Neural cell (in vitro differentiated cells): ENCODE results near the gene SPATA31D3. TPM values are rescaled to one million over a fixed set of nuclear protein-coding genes. Genes with fewer than 3 reads are reported as not detected.
"Not testable (repeated sequence)": the region's sequence is repeated elsewhere in the genome, so short reads cannot be mapped to it uniquely, and the experiment has no call there.

ENCODE experiments used
- H2AFZ ChIP-seq: fragments of 200-600, 300-800 bp; sonication (generic), shearing (Covaris generic); 2 replicates; pipeline ENCODE4 v1.6.0; 2014; ENCODE audit warnings: low read depth, mild to moderate bottlenecking, antibody characterized with exemption, low read length, moderate library complexity
- H3F3A ChIP-seq: fragments of 200-600 bp; shearing (Covaris generic); 2 replicates; pipeline ENCODE4 v1.6.1; 2016; ENCODE audit warnings: mild to moderate bottlenecking, moderate library complexity, mixed read lengths, antibody characterized with exemption, low read length; ENCODE audit not compliant: insufficient read depth, poor library complexity, severe bottlenecking
- H3K27ac ChIP-seq: fragments of 200-600, 300-800 bp; sonication (generic), shearing (Covaris generic); 2 replicates; pipeline ENCODE4 v1.5.1; 2014; ENCODE audit warnings: mild to moderate bottlenecking, low read length, moderate library complexity
- H3K27me3 ChIP-seq: fragments of 300-800, 200-600 bp; sonication (generic), shearing (Covaris generic); 2 replicates; pipeline ENCODE4 v1.6.0; 2014; ENCODE audit warnings: mild to moderate bottlenecking, low read depth, low read length, moderate library complexity; ENCODE audit not compliant: insufficient read depth
- H3K36me3 ChIP-seq: fragments of 300-800, 200-600 bp; sonication (generic), shearing (Covaris generic); 2 replicates; pipeline ENCODE4 v1.5.1; 2014; ENCODE audit warnings: mild to moderate bottlenecking, antibody characterized with exemption, low read length, moderate library complexity; ENCODE audit not compliant: insufficient read depth
- H3K4me2 ChIP-seq: fragments of 300-800, 200-600 bp; sonication (generic), shearing (Covaris generic); 2 replicates; pipeline ENCODE4 v1.6.0; 2014; ENCODE audit warnings: mild to moderate bottlenecking, low read length
- H3K4me3 ChIP-seq: fragments of 300-800, 200-600 bp; sonication (generic), shearing (Covaris generic); 2 replicates; pipeline ENCODE4 v1.5.1; 2014; ENCODE audit warnings: mild to moderate bottlenecking, low read length, moderate library complexity
- H3K79me2 ChIP-seq: fragments of 200-600 bp; shearing (Covaris generic); replicated peaks from 2 replicates; pipeline ENCODE4 v1.6.0; 2014; ENCODE audit warnings: mild to moderate bottlenecking, low read length, moderate library complexity; ENCODE audit not compliant: insufficient read depth
- H3K9ac ChIP-seq: fragments of 300-800, 200-600 bp; sonication (generic), shearing (Covaris generic); 2 replicates; pipeline ENCODE4 v1.6.1; 2016; ENCODE audit warnings: mild to moderate bottlenecking, low read length, mixed read lengths
- H3K9me2 ChIP-seq: fragments of 200-600 bp; shearing (Covaris generic); 2 replicates; pipeline ENCODE4 v1.6.1; 2016; ENCODE audit warnings: mild to moderate bottlenecking, low read length, mixed read lengths; ENCODE audit not compliant: insufficient read depth
- H3K9me3 ChIP-seq: fragments of 200-600, 300-800 bp; sonication (generic), shearing (Covaris generic); 2 replicates; pipeline ENCODE4 v1.6.1; 2016; ENCODE audit warnings: mild to moderate bottlenecking, mixed run types, low read length, moderate library complexity, mixed read lengths
- H4K20me1 ChIP-seq: fragments of 200-600 bp; shearing (Covaris generic); 2 replicates; pipeline ENCODE4 v1.6.1; 2016; ENCODE audit warnings: mild to moderate bottlenecking, mixed run types; ENCODE audit not compliant: insufficient read depth
- CTCF ChIP-seq: fragments of 450-650 bp; IDR thresholded peaks from 2 replicates; pipeline ENCODE4 v1.5.1; 2014; ENCODE audit warnings: antibody characterized with exemption, mild to moderate bottlenecking, moderate library complexity; ENCODE audit not compliant: poor library complexity, severe bottlenecking
- EP300 ChIP-seq: fragments of 450-650 bp; conservative IDR thresholded peaks from 2 replicates; pipeline ENCODE4 v1.6.1; 2014; ENCODE audit warnings: antibody characterized with exemption, mild to moderate bottlenecking, moderate library complexity; ENCODE audit not compliant: poor library complexity, severe bottlenecking
- MXI1 ChIP-seq: fragments of 450-650 bp; conservative IDR thresholded peaks from 2 replicates; pipeline ENCODE4 v1.6.1; 2014; ENCODE audit warnings: antibody characterized with exemption, mild to moderate bottlenecking; ENCODE audit not compliant: poor library complexity, severe bottlenecking
- POLR2AphosphoS5 ChIP-seq: IDR thresholded peaks from 2 replicates; pipeline ENCODE4 v1.6.1; 2012
- RAD21 ChIP-seq: fragments of 450-650 bp; conservative IDR thresholded peaks from 2 replicates; pipeline ENCODE4 v1.6.1; 2014; ENCODE audit warnings: antibody characterized with exemption, mild to moderate bottlenecking, moderate library complexity
- SMC3 ChIP-seq: fragments of 450-650 bp; conservative IDR thresholded peaks from 2 replicates; pipeline ENCODE4 v1.6.1; 2014; ENCODE audit warnings: antibody characterized with exemption, mild to moderate bottlenecking, moderate library complexity; ENCODE audit not compliant: poor library complexity
- TAF1 ChIP-seq: IDR thresholded peaks from 2 replicates; pipeline ENCODE4 v1.6.1; 2012; ENCODE audit warnings: low read depth
- polyA plus RNA-seq: library from polyadenylated mRNA; depleted of rRNA; stranded (reverse); fragments of >200 nt; gene quantifications from 2 replicates; pipeline ENCODE4 v1.2.3, GENCODE V29; 2014
- TF ChIP-seq, protein P1 (sequence below): IDR thresholded peaks from 2 replicates; pipeline ENCODE4 v1.6.1; 2012; ENCODE audit warnings: borderline replicate concordance

The SPATA31D3 gene
- polyA plus RNA-seq, 1 donor from 2014 or later = not detected

GRCh38 chr9:81928305-81928704 lies 15.0 kb upstream of the SPATA31D3 start, which contains the start of gene SPATA31D4:
TSS of gene SPATA31D4 (plus strand) at chr9:81928428. CDS start at chr9:81928514, 86 bp downstream.
- not testable (repeated sequence) for H3F3A ChIP-seq, H3K9me2 ChIP-seq, H3K27me3 ChIP-seq, H3K4me3 ChIP-seq, H3K27ac ChIP-seq, H3K36me3 ChIP-seq, H3K9ac ChIP-seq, H2AFZ ChIP-seq, H3K4me2 ChIP-seq, H3K79me2 ChIP-seq, H4K20me1 ChIP-seq, H3K9me3 ChIP-seq

GRCh38 chr9:81930147-81930546 lies 13.2 kb upstream of the SPATA31D3 start:
- H3K27me3 ChIP-seq, H3K9me3 ChIP-seq, H3K36me3 ChIP-seq, H2AFZ ChIP-seq, H3F3A ChIP-seq, H3K4me3 ChIP-seq, H4K20me1 ChIP-seq, H3K79me2 ChIP-seq, H3K9me2 ChIP-seq, H3K4me2 ChIP-seq, H3K9ac ChIP-seq, H3K27ac ChIP-seq: not testable (repeated sequence)

- H3K27ac ChIP-seq, H3K79me2 ChIP-seq, H3K9ac ChIP-seq, H3K9me2 ChIP-seq, H3K9me3 ChIP-seq, H3K27me3 ChIP-seq, H3F3A ChIP-seq, H4K20me1 ChIP-seq, H3K4me3 ChIP-seq, H2AFZ ChIP-seq, H3K4me2 ChIP-seq, H3K36me3 ChIP-seq: not testable (repeated sequence)
Measured at GRCh38 chr9:81933547-81933946, 9.8 kb upstream of the SPATA31D3 start.

- H3K36me3 ChIP-seq, H3K4me2 ChIP-seq, H3K9me2 ChIP-seq, H4K20me1 ChIP-seq, H3K9me3 ChIP-seq, H3K27ac ChIP-seq, H2AFZ ChIP-seq, H3K9ac ChIP-seq, H3K79me2 ChIP-seq, H3K4me3 ChIP-seq, H3F3A ChIP-seq, H3K27me3 ChIP-seq: not testable (repeated sequence)
Measured at GRCh38 chr9:81948650-81949049, 5.3 kb downstream of the SPATA31D3 start.

- no peaks in the 10 kb centered on the region for H3K36me3 ChIP-seq
- no peaks in the 10 kb centered on the region for H3K27me3 ChIP-seq
- H4K20me1 ChIP-seq = no peaks in the 10 kb centered on the region
- H3F3A ChIP-seq = no peaks in the 10 kb centered on the region
- peaks cover 6% of the 10 kb centered on the region for H3K9me3 ChIP-seq
- no peak overlapping the region for H3K4me2 ChIP-seq
- H3K27ac ChIP-seq = no peak overlapping the region
- H3K9ac ChIP-seq = no peak overlapping the region
- H3K79me2 ChIP-seq = no peaks in the 10 kb centered on the region
- H2AFZ ChIP-seq = no peak overlapping the region
- no peak overlapping the region for H3K4me3 ChIP-seq
- H3K9me2 ChIP-seq = no peaks in the 10 kb centered on the region
- no peak for TF ChIP-seq MXI1
- TF ChIP-seq RAD21 = no peak
- TF ChIP-seq POLR2AphosphoS5 = no peak
- TF ChIP-seq, protein P1, sequence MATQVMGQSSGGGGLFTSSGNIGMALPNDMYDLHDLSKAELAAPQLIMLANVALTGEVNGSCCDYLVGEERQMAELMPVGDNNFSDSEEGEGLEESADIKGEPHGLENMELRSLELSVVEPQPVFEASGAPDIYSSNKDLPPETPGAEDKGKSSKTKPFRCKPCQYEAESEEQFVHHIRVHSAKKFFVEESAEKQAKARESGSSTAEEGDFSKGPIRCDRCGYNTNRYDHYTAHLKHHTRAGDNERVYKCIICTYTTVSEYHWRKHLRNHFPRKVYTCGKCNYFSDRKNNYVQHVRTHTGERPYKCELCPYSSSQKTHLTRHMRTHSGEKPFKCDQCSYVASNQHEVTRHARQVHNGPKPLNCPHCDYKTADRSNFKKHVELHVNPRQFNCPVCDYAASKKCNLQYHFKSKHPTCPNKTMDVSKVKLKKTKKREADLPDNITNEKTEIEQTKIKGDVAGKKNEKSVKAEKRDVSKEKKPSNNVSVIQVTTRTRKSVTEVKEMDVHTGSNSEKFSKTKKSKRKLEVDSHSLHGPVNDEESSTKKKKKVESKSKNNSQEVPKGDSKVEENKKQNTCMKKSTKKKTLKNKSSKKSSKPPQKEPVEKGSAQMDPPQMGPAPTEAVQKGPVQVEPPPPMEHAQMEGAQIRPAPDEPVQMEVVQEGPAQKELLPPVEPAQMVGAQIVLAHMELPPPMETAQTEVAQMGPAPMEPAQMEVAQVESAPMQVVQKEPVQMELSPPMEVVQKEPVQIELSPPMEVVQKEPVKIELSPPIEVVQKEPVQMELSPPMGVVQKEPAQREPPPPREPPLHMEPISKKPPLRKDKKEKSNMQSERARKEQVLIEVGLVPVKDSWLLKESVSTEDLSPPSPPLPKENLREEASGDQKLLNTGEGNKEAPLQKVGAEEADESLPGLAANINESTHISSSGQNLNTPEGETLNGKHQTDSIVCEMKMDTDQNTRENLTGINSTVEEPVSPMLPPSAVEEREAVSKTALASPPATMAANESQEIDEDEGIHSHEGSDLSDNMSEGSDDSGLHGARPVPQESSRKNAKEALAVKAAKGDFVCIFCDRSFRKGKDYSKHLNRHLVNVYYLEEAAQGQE = no peak
- no peak for TF ChIP-seq SMC3
- no peak for TF ChIP-seq EP300
- TF ChIP-seq TAF1 = no peak
- TF ChIP-seq CTCF = no peak
Measured at GRCh38 chr9:81953096-81953495, 9.8 kb downstream of the SPATA31D3 start.
